ENCODE data around the gene GPC6.

The GPC6 gene

DNA sequence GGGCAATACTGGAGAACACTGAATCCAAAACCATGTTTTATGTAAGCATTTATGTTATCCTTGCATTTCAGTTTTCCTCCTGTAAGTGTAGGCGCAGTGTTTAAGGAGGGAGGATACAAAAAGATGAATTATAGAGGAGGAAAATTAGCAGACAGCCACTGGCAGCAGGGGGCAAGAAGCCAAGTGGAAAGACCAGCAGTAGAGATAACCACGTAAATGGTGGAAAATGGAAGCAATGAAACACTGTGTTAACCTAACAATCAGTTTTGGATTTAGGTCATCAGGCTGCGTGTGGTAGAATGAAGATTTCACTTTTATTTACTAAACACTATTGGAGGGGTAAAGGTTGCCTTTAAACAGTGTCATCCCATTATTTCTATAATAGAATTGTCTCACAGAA lies 447.3 kb downstream of the GPC6 start (continued):
- TF ChIP-seq, protein P1, sequence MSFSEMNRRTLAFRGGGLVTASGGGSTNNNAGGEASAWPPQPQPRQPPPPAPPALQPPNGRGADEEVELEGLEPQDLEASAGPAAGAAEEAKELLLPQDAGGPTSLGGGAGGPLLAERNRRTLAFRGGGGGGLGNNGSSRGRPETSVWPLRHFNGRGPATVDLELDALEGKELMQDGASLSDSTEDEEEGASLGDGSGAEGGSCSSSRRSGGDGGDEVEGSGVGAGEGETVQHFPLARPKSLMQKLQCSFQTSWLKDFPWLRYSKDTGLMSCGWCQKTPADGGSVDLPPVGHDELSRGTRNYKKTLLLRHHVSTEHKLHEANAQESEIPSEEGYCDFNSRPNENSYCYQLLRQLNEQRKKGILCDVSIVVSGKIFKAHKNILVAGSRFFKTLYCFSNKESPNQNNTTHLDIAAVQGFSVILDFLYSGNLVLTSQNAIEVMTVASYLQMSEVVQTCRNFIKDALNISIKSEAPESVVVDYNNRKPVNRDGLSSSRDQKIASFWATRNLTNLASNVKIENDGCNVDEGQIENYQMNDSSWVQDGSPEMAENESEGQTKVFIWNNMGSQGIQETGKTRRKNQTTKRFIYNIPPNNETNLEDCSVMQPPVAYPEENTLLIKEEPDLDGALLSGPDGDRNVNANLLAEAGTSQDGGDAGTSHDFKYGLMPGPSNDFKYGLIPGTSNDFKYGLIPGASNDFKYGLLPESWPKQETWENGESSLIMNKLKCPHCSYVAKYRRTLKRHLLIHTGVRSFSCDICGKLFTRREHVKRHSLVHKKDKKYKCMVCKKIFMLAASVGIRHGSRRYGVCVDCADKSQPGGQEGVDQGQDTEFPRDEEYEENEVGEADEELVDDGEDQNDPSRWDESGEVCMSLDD (tag by site-specific recombination; IDR thresholded peaks at IDR 0.05), result no peak
- TF ChIP-seq, protein P2, sequence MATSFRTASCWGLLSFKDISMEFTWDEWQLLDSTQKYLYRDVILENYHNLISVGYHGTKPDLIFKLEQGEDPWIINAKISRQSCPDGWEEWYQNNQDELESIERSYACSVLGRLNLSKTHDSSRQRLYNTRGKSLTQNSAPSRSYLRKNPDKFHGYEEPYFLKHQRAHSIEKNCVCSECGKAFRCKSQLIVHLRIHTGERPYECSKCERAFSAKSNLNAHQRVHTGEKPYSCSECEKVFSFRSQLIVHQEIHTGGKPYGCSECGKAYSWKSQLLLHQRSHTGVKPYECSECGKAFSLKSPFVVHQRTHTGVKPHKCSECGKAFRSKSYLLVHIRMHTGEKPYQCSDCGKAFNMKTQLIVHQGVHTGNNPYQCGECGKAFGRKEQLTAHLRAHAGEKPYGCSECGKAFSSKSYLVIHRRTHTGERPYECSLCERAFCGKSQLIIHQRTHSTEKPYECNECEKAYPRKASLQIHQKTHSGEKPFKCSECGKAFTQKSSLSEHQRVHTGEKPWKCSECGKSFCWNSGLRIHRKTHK (tag by site-specific recombination; IDR thresholded peaks at IDR 0.05), result no peak
- TF ChIP-seq ZNF10 (tag by site-specific recombination; IDR thresholded peaks at IDR 0.05), result no peak
- no peak for TF ChIP-seq ZSCAN30 (tag by site-specific recombination; IDR thresholded peaks at IDR 0.05)
- TF ChIP-seq ZXDB (tag by site-specific recombination; IDR thresholded peaks at IDR 0.05), result no peak
- no peak for TF ChIP-seq TCF7L2 (IDR thresholded peaks at IDR 0.05; ENCODE audit: borderline replicate concordance, low read depth, low read length)
- TF ChIP-seq ZNF585B (tag by site-specific recombination; IDR thresholded peaks at IDR 0.05), result no peak
- TF ChIP-seq ZNF24 (tag by site-specific recombination; IDR thresholded peaks at IDR 0.05), result no peak
- TF ChIP-seq ZNF555 (tag by site-specific recombination; conservative IDR thresholded peaks at IDR 0.05), result no peak
- TF ChIP-seq YY1 (tag by site-specific recombination; IDR thresholded peaks at IDR 0.05), result no peak

DNA sequence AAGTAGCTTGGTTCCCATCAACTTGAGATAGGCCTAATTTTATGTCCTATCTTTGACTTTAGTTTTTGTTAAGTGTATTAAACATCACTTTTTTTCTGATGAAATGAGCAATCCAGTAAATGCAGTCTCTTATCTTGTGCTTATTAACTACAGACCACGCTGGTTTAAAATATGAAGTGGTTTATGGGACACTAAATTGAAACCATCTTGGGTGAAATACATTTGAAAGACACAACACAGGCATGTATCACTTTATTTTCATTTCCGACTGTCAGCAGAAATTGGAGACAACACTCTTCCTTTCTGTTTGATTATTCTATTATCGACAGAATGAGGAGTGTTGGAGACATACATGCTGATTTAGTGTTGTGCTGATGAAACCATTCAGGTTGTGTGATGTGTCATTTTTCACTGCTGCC lies 447.7 kb downstream of the GPC6 start:
- no peaks in the 10 kb centered on the region for H3K4me1 ChIP-seq (ENCODE audit: control insufficient read depth, insufficient read depth, low read length)
- no peaks in the 10 kb centered on the region for H3K36me3 ChIP-seq (ENCODE audit: control insufficient read depth in 2 of 2, insufficient read depth in 1 of 2, low read length in 2 of 2)
- H3K4me3 ChIP-seq (ENCODE audit: low read depth, low read length), result no peak overlapping the region
- ChIA-PET CTCF (no interaction called here), POLR2A (no interaction called here)
- TF ChIP-seq ZNF549 (tag by site-specific recombination; IDR thresholded peaks at IDR 0.05) (no peak), ZBTB48 (tag by site-specific recombination; IDR thresholded peaks at IDR 0.05) (no peak), GLI2 (tag by site-specific recombination; IDR thresholded peaks at IDR 0.05; ENCODE audit: borderline replicate concordance, low read depth) (no peak), PRDM1 (tag by site-specific recombination; IDR thresholded peaks at IDR 0.05) (no peak), ZNF133 (tag by site-specific recombination; IDR thresholded peaks at IDR 0.05) (no peak), BCL11A (tag by site-specific recombination; IDR thresholded peaks at IDR 0.05; ENCODE audit: low read depth) (no peak), ZBTB8A (tag by site-specific recombination; IDR thresholded peaks at IDR 0.05) (no peak), GLIS1 (tag by site-specific recombination; IDR thresholded peaks at IDR 0.05) (no peak)
- TF ChIP-seq, protein P3, sequence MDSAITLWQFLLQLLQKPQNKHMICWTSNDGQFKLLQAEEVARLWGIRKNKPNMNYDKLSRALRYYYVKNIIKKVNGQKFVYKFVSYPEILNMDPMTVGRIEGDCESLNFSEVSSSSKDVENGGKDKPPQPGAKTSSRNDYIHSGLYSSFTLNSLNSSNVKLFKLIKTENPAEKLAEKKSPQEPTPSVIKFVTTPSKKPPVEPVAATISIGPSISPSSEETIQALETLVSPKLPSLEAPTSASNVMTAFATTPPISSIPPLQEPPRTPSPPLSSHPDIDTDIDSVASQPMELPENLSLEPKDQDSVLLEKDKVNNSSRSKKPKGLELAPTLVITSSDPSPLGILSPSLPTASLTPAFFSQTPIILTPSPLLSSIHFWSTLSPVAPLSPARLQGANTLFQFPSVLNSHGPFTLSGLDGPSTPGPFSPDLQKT (IDR thresholded peaks at IDR 0.05; ENCODE audit: borderline replicate concordance, low read depth, low read length), result no peak
- TF ChIP-seq, protein P4, sequence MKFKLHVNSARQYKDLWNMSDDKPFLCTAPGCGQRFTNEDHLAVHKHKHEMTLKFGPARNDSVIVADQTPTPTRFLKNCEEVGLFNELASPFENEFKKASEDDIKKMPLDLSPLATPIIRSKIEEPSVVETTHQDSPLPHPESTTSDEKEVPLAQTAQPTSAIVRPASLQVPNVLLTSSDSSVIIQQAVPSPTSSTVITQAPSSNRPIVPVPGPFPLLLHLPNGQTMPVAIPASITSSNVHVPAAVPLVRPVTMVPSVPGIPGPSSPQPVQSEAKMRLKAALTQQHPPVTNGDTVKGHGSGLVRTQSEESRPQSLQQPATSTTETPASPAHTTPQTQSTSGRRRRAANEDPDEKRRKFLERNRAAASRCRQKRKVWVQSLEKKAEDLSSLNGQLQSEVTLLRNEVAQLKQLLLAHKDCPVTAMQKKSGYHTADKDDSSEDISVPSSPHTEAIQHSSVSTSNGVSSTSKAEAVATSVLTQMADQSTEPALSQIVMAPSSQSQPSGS (tag by site-specific recombination; IDR thresholded peaks at IDR 0.05; ENCODE audit: low read depth), result no peak
- TF ChIP-seq, protein P5, sequence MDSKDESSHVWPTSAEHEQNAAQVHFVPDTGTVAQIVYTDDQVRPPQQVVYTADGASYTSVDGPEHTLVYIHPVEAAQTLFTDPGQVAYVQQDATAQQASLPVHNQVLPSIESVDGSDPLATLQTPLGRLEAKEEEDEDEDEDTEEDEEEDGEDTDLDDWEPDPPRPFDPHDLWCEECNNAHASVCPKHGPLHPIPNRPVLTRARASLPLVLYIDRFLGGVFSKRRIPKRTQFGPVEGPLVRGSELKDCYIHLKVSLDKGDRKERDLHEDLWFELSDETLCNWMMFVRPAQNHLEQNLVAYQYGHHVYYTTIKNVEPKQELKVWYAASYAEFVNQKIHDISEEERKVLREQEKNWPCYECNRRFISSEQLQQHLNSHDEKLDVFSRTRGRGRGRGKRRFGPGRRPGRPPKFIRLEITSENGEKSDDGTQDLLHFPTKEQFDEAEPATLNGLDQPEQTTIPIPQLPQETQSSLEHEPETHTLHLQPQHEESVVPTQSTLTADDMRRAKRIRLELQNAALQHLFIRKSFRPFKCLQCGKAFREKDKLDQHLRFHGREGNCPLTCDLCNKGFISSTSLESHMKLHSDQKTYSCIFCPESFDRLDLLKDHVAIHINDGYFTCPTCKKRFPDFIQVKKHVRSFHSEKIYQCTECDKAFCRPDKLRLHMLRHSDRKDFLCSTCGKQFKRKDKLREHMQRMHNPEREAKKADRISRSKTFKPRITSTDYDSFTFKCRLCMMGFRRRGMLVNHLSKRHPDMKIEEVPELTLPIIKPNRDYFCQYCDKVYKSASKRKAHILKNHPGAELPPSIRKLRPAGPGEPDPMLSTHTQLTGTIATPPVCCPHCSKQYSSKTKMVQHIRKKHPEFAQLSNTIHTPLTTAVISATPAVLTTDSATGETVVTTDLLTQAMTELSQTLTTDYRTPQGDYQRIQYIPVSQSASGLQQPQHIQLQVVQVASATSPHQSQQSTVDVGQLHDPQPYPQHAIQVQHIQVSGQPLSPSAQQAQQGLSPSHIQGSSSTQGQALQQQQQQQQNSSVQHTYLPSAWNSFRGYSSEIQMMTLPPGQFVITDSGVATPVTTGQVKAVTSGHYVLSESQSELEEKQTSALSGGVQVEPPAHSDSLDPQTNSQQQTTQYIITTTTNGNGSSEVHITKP (tag by site-specific recombination; IDR thresholded peaks at IDR 0.05), result no peak
- no peak overlapping the region for H3K27ac ChIP-seq (ENCODE audit: extremely low read depth, low read depth, low read length)
- H3K9me3 ChIP-seq (ENCODE audit: control insufficient read depth, insufficient read depth, low read depth, low read length), result no peaks in the 10 kb centered on the region
